ENCODE data around the gene RBCK1.
A peak's percentile ranks its signal among the peaks of the same experiment; 100 is the strongest.
"Not testable (repeated sequence)": the region's sequence is repeated elsewhere in the genome, so short reads cannot be mapped to it uniquely, and the experiment has no call there.

RBCK1 gene

GRCh38 chr20:407953-408842, at the start of gene RBCK1:
Gene RBCK1 (plus strand): TSS chr20:408299. CDS start chr20:408758, 459 bp downstream.
- peak; percentile 83 for DNase-seq

GRCh38 chr20:358891-359555, 49.1 kb upstream of the RBCK1 start:
- no peak for DNase-seq

GRCh38 chr20:361561-361960, 46.5 kb upstream of the RBCK1 start:
- no peak for DNase-seq

- DNase-seq, result peak; percentile 64
Measured at GRCh38 chr20:362271-363254, 45.5 kb upstream of the RBCK1 start.

GRCh38 chr20:363319-364078, 44.6 kb upstream of the RBCK1 start:
- peak; percentile 90 for DNase-seq

- peak; percentile 85 for DNase-seq
Measured at GRCh38 chr20:364905-365794, 42.9 kb upstream of the RBCK1 start.

- no peak for DNase-seq
Measured at GRCh38 chr20:366041-366718, 41.9 kb upstream of the RBCK1 start.

GRCh38 chr20:366719-367485, 41.2 kb upstream of the RBCK1 start:
- DNase-seq, result peak; percentile 74

- DNase-seq, result no peak
Measured at GRCh38 chr20:367486-367887, 40.6 kb upstream of the RBCK1 start.

GRCh38 chr20:368915-369314, 39.2 kb upstream of the RBCK1 start:
- DNase-seq, result no peak

GRCh38 chr20:370151-370600, 37.9 kb upstream of the RBCK1 start:
- DNase-seq, result peak; percentile 73

GRCh38 chr20:370977-371754, 36.9 kb upstream of the RBCK1 start:
- peak; percentile 78 for DNase-seq

GRCh38 chr20:371755-372542, 36.1 kb upstream of the RBCK1 start:
- DNase-seq, result peak; percentile 85

GRCh38 chr20:372543-373082, 35.5 kb upstream of the RBCK1 start:
- DNase-seq, result not testable (repeated sequence)

- peak; percentile 92 for DNase-seq
Measured at GRCh38 chr20:373171-373890, 34.8 kb upstream of the RBCK1 start.

GRCh38 chr20:375265-375889, 32.7 kb upstream of the RBCK1 start:
- DNase-seq, result no peak
